Measurements from ENCODE around the gene MFAP4.

The MFAP4 gene

DNA sequence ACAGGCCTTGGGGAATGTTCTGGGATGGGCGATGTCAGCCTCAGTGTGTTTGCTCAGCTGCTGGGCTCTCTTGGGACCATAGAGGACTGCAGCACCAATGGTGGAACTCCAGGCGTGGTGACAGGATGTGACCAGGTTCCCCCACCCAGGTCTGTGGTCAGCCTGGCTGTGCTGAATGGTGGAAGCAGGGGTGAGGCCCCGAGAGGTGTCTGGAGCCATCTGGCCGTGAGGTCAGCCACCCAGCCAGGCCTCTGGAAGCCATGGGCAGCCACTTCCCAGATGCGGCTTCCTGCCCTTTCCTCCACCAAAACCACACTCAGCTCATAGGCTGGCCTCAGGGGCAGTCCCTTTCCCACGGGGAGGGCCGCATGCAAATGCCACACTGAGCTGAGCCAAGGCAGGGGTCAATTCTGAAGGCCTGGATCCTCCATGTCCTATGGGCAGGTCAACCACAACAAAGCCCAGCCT lies 16.5 kb downstream of the MFAP4 start:
- no peak overlapping the region for H3K27ac ChIP-seq (ENCODE audit: low read depth, low read length)
- H3K4me3 ChIP-seq (ENCODE audit: low read length) = no peak overlapping the region
- H3K27me3 ChIP-seq (ENCODE audit: control insufficient read depth, insufficient read depth, low read length) = no peaks in the 10 kb centered on the region
- no peaks in the 10 kb centered on the region for H3K36me3 ChIP-seq (ENCODE audit: control insufficient read depth, insufficient read depth, low read length)
- H3K4me1 ChIP-seq (ENCODE audit: control insufficient read depth, insufficient read depth, low read length) = no peaks in the 10 kb centered on the region
- no peak overlapping the region for H3K9ac ChIP-seq (ENCODE audit: low read length)

DNA sequence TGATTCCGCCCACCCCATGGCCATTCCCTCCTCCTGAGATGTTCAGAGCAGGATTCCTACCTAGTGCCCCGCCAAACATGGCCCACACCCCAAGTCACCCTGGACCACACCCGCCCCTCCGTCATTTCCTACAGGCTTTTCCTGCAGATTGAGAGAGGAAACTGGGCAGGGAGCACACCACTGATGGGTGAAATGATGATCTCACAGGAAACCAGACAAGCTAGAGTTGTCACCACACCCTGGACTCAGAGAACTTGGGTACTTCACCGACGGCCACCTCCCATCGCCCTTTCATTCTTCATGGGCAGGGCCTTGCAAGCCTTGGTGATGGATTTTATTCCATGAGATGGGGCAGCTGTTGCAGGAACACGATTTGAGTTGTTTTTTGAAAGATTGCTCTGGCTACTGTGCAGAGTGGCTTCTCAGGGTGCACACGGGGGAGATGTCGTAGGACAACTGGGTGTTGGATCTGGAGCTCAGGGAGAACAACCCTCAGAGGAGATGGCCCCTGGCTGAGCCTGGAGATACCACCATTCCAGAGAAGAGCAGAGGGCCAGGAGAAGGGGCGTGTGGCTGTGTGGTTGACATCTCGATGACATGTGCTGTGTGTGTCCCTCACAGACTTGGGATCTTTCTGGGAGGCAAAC lies 17.0 kb downstream of the MFAP4 start:
- no peak overlapping the region for H3K4me3 ChIP-seq (ENCODE audit: low read length)
- no peak overlapping the region for H3K27ac ChIP-seq (ENCODE audit: low read depth, low read length)
- H3K36me3 ChIP-seq (ENCODE audit: control insufficient read depth, insufficient read depth, low read length) = no peaks in the 10 kb centered on the region
- H3K9ac ChIP-seq (ENCODE audit: low read length) = no peak overlapping the region
- no peaks in the 10 kb centered on the region for H3K27me3 ChIP-seq (ENCODE audit: control insufficient read depth, insufficient read depth, low read length)
- no peaks in the 10 kb centered on the region for H3K4me1 ChIP-seq (ENCODE audit: control insufficient read depth, insufficient read depth, low read length)

DNA sequence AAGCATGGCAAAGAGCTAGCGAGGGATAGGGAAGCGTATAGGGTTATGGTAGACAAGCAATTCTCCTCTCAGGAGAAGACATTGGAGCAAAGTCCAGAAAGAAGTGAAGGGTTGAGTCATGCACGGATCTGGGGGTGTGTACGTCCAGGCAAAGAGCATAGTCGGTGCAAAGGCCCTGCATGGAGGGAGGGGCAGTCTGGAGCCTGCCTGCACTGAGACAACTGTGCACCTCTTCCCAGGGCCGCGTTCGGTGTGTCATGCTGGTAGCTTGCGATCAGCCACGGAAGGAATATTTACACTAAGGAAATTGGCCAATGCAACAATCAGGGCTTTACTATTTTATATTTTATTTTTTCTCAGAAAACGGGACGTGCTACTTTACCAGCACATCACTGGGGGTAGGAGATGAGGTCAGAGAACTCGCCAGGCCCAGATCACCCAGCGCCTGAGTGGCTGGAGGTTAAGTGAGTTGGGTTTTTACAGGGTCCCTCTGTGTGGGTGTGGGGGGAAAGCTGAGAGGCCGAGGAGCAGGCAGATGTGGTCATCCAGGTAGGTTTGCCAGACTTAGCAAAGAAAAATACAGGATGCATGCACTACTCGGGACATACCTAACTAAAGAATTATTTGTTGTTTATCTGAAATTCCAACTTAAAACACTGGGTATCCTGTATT lies 17.7 kb downstream of the MFAP4 start:
- Histone ChIP-seq H3K27me3 (ENCODE audit: control insufficient read depth, insufficient read depth, low read length) (no peaks in the 10 kb centered on the region), H3K9ac (ENCODE audit: low read length) (no peak overlapping the region), H3K27ac (ENCODE audit: low read depth, low read length) (no peak overlapping the region), H3K4me1 (ENCODE audit: control insufficient read depth, insufficient read depth, low read length) (no peaks in the 10 kb centered on the region), H3K36me3 (ENCODE audit: control insufficient read depth, insufficient read depth, low read length) (no peaks in the 10 kb centered on the region), H3K4me3 (ENCODE audit: low read length) (no peak overlapping the region)

DNA sequence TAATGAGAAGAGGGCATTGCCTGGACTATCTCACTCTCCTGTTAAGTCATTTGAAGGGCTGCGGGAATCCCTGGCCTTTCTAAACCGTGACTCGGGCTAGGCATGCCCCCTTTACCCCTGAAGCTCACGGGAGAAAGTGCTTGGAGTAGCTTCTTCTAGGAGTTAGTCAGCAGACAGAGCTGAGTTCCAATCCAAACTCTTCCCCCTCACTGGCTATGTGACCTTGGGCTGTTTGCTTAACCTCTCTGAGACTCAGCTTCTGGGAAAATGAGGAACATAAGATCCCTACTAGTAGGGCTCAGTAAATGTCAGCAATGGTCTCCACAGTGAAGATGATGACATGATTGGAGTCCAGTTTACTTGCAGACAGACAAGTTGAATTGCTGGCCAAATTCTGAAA lies 18.8 kb downstream of the MFAP4 start:
- no peak overlapping the region for H3K27ac ChIP-seq (ENCODE audit: low read depth, low read length)
- H3K36me3 ChIP-seq (ENCODE audit: control insufficient read depth, insufficient read depth, low read length) = no peaks in the 10 kb centered on the region
- H3K4me1 ChIP-seq (ENCODE audit: control insufficient read depth, insufficient read depth, low read length) = no peaks in the 10 kb centered on the region

DNA sequence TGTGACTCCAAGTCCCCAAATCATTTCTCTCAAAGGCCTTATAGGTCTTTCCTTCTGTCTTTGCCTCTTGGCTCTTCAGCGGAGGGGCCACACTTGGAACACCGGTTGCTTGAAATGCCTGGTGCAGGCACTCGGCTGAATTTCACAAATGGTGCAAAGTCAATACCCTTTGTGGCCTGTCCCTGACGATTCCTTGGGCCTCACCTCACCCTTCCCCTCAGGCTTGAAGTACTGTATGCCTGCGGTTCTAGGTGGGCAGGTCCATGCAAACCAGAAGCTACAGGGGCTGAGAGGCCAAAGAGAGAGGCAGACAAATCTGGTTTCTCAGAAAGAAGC lies 20.4 kb downstream of the MFAP4 start:
- Histone ChIP-seq H3K4me1 (ENCODE audit: control insufficient read depth, insufficient read depth, low read length) (peaks cover 5% of the 10 kb centered on the region), H3K36me3 (ENCODE audit: control insufficient read depth, insufficient read depth, low read length) (no peaks in the 10 kb centered on the region), H3K9ac (ENCODE audit: low read length) (no peak overlapping the region), H3K27ac (ENCODE audit: low read depth, low read length) (no peak overlapping the region), H3K4me3 (ENCODE audit: low read length) (no peak overlapping the region), H3K27me3 (ENCODE audit: control insufficient read depth, insufficient read depth, low read length) (no peaks in the 10 kb centered on the region)

More for the DNA sequence above, 18.8 kb downstream of the MFAP4 start:
- no peak overlapping the region for H3K9ac ChIP-seq (ENCODE audit: low read length)
- no peak overlapping the region for H3K4me3 ChIP-seq (ENCODE audit: low read length)
- no peaks in the 10 kb centered on the region for H3K27me3 ChIP-seq (ENCODE audit: control insufficient read depth, insufficient read depth, low read length)

DNA sequence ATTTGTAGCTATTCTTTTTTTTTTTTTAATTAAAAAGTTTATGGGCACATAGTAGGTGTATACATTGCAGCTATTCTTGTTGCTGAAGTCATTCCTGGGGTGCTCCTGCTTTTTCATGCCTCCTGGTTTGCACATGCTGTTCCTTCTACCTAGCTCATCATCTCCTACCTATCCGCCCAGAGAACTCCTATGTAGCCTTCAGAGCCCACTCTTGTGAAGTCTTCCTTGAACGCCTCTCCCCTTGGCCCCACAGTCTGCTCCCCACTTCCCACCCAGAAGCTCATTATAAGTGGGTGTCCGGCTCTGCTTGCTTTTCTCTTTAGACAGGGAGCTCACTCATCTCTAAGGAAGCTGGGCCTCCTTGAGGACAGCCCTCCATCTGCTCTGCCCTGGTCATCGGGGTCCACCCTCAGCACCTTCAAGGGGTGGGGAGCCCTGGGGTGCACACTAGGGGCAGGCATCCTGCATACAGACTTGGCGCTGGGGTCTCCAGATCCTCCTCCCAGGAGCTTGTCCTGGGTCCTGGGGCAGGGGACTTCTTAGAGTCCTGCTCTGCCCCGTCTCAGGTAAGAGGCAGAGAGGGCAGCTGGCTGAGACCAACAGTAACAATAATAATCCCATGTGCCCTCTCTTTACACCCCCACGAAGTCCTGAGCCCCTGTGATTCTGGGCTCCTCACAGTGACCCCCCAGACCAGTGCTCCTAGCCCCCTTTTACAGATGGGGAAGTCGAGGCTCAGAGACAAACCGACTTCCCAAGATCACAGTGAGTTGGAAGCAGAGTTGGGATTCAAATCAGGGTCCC lies 21.0 kb downstream of the MFAP4 start:
- H3K36me3 ChIP-seq (ENCODE audit: control insufficient read depth, insufficient read depth, low read length) = no peaks in the 10 kb centered on the region
- no peaks in the 10 kb centered on the region for H3K27me3 ChIP-seq (ENCODE audit: control insufficient read depth, insufficient read depth, low read length)
- H3K9ac ChIP-seq (ENCODE audit: low read length) = no peak overlapping the region
- no peak overlapping the region for H3K27ac ChIP-seq (ENCODE audit: low read depth, low read length)
- H3K4me3 ChIP-seq (ENCODE audit: low read length) = no peak overlapping the region
- peaks cover 5% of the 10 kb centered on the region for H3K4me1 ChIP-seq (ENCODE audit: control insufficient read depth, insufficient read depth, low read length)

DNA sequence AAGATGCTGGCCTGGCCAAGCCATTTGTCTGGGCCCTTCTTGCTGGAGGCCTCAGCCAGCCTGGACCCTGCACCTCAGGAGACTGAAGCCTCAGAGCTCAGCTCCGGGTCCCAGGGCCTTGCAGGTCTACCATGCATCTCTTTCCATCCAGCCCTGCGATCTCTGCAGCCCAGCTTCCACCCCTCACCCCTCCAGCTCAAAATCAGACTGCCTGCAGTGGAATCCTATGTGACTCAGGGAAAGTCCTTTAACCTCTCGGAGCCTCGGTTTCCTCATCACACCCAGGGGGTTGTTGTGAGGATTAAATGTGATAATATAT lies 21.5 kb downstream of the MFAP4 start:
- H3K36me3 ChIP-seq (ENCODE audit: control insufficient read depth, insufficient read depth, low read length) = no peaks in the 10 kb centered on the region
- no peak overlapping the region for H3K27ac ChIP-seq (ENCODE audit: low read depth, low read length)
- peaks cover 5% of the 10 kb centered on the region for H3K4me1 ChIP-seq (ENCODE audit: control insufficient read depth, insufficient read depth, low read length)
- H3K27me3 ChIP-seq (ENCODE audit: control insufficient read depth, insufficient read depth, low read length) = no peaks in the 10 kb centered on the region
- no peak overlapping the region for H3K9ac ChIP-seq (ENCODE audit: low read length)
- no peak overlapping the region for H3K4me3 ChIP-seq (ENCODE audit: low read length)

DNA sequence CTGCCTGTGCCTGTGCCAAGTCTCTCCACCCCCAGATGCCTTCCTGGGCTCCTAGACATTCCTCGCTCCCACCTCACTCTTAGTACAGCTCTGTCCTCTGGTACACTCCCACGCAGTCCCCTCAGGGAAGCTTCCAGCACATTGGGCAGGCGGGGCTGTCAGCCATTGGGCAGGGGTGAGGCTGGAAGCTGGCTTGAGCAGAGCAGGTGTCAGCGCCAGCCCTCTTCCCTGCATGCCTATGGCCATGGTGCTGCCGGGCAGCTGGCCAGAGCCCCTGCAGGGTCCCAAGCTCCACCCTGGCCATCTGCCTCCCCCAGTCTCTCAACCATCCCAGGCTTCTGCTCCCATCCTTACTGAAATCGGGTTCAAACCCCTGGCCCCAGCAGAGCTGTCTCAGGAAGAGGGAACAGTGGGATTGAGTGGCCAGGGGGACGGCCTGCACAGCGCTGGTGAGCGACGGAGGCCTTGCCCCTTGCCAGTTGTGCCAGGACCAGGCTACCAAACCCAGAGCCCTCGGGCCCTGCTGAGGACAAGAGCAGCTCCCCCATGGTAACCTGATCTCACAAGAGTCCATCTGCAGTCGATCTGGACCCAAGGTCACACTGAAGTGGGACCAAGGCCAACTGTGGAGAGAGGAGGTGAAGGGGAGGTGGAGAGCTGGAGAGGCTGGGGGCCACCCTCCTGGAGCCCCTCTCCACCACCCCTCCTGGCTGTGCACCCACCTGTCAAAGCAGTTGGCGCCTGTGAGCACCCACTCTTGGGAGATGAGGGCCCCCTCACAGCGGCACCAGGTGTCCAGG lies 22.1 kb downstream of the MFAP4 start:
- H3K27ac ChIP-seq (ENCODE audit: low read depth, low read length) = no peak overlapping the region
- no peaks in the 10 kb centered on the region for H3K27me3 ChIP-seq (ENCODE audit: control insufficient read depth, insufficient read depth, low read length)
- H3K4me3 ChIP-seq (ENCODE audit: low read length) = no peak overlapping the region
- H3K36me3 ChIP-seq (ENCODE audit: control insufficient read depth, insufficient read depth, low read length) = no peaks in the 10 kb centered on the region
- H3K9ac ChIP-seq (ENCODE audit: low read length) = no peak overlapping the region
- H3K4me1 ChIP-seq (ENCODE audit: control insufficient read depth, insufficient read depth, low read length) = peaks cover 5% of the 10 kb centered on the region

DNA sequence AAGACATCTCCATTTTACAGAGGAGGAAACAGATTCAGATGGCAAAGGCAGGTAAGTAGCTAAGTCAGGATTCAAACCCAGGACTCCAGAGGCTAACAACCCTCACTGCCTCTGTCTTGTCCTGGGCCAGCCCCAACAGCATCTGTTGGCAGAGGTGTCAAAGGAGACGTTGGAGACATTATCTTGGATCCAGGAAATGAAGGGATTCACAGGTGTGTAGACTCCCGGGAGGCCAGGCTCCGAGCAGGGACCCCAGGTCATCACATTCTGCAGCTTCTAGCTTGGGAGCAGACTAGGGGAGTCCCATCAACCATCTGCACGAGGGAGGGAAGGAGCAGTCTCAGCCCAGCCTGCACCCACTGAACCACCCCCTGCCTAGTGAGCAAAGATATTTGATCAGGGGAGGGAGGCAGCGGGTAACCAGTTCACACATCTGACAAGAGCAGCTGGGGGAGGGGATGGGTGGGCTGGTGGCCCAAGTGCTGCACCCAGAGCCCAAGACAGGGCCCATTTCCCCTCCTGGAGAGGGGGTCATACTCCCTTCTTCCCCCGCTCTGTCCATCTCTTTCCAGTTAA lies 23.4 kb downstream of the MFAP4 start:
- H3K27me3 ChIP-seq (ENCODE audit: control insufficient read depth, insufficient read depth, low read length) = no peaks in the 10 kb centered on the region
- H3K4me1 ChIP-seq (ENCODE audit: control insufficient read depth, insufficient read depth, low read length) = peaks cover 5% of the 10 kb centered on the region
- no peak overlapping the region for H3K9ac ChIP-seq (ENCODE audit: low read length)
- no peak overlapping the region for H3K4me3 ChIP-seq (ENCODE audit: low read length)
- H3K27ac ChIP-seq (ENCODE audit: low read depth, low read length) = no peak overlapping the region
- H3K36me3 ChIP-seq (ENCODE audit: control insufficient read depth, insufficient read depth, low read length) = no peaks in the 10 kb centered on the region

DNA sequence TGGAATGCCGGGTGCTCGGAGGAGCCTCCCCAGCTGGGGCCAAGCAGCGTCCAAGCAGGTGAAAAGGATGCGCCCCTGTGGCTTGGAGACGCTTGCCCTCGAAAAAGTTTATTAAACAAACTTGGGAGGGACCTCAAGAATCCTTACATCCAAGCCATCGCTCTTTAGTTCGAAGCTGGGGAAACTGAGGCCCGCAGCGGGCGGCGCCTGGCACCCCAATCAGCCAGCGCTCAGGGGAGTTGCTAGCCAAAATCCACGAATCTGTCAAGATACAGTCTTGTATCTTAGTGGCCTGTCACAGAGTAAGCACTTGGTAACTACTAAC lies 23.9 kb downstream of the MFAP4 start:
- Histone ChIP-seq H3K4me1 (ENCODE audit: control insufficient read depth, insufficient read depth, low read length) (peaks cover 5% of the 10 kb centered on the region), H3K36me3 (ENCODE audit: control insufficient read depth, insufficient read depth, low read length) (no peaks in the 10 kb centered on the region), H3K27me3 (ENCODE audit: control insufficient read depth, insufficient read depth, low read length) (no peaks in the 10 kb centered on the region), H3K27ac (ENCODE audit: low read depth, low read length) (peak overlapping the region; percentile 69), H3K4me3 (ENCODE audit: low read length) (peak overlapping the region; percentile 64), H3K9ac (ENCODE audit: low read length) (no peak overlapping the region)

DNA sequence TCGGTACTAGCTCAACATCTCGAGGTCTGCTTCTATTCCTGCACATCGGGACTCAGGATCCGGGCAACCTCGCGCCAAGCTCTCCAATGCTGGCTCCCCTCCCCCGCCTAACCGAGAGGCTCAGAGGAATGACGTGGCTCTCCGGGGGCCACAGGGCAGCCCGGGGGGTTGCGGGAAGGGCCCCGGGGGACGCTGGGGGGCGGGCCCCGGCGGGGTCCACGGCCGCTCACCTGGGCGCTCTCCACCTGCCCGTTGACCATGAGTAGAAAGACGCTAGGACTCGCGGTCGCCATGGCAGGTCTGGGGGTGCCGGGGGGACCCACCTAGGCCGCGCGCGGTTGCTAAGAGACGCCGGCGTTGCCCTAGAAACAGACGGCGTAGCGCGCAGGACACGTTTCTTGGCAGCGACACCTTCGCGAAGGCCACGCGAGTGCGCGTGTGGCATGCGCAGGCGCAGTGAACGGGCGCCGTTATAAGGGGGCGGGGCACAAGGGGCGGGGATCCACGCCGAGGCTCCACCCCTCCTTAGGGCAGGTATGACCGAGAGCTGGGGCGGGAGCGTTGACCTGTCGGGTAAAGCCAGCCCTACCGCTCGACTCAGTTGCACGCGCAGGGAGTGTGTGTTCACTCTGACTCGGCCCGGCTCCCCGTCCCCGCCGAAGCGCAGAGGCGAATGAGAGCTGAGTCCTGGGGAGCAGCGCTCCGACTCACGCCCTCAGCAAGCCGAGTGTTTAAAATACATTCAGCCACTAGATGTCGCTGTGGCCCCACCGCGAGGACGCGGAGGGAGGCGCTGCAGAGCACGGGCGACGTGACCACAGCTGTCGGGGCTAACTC lies 24.5 kb downstream of the MFAP4 start, which contains the start of gene B9D1:
TSS of gene B9D1 (minus strand) at position 447 of the 837 bp plus-strand sequence. CDS start at position 293, 154 bp downstream.
- H3K9ac ChIP-seq (ENCODE audit: low read length) = peak within 1 kb of the TSS; percentile 38
- peaks cover 5% of the 10 kb centered on the region for H3K4me1 ChIP-seq (ENCODE audit: control insufficient read depth, insufficient read depth, low read length)
- H3K4me3 ChIP-seq (ENCODE audit: low read length) = peak within 1 kb of the TSS; percentile 64
- no peaks in the 10 kb centered on the region for H3K27me3 ChIP-seq (ENCODE audit: control insufficient read depth, insufficient read depth, low read length)
- H3K36me3 ChIP-seq (ENCODE audit: control insufficient read depth, insufficient read depth, low read length) = no peaks in the 10 kb centered on the region
- H3K27ac ChIP-seq (ENCODE audit: low read depth, low read length) = peak within 1 kb of the TSS; percentile 69

All from rectal smooth muscle tissue (tissue), 1 donor.